Measurements from ENCODE around the gene LRWD1. TPM values are rescaled to one million over a fixed set of nuclear protein-coding genes. Genes with fewer than 3 reads are reported as not detected.
"Not testable (repeated sequence)": the region's sequence is repeated elsewhere in the genome, so short reads cannot be mapped to it uniquely, and the experiment has no call there.

LRWD1 gene
- total and polyA plus RNA-seq, 2 of the 4 experiments (the other 2 are of a cell fraction), result 20.3 to 27.2 TPM

DNA sequence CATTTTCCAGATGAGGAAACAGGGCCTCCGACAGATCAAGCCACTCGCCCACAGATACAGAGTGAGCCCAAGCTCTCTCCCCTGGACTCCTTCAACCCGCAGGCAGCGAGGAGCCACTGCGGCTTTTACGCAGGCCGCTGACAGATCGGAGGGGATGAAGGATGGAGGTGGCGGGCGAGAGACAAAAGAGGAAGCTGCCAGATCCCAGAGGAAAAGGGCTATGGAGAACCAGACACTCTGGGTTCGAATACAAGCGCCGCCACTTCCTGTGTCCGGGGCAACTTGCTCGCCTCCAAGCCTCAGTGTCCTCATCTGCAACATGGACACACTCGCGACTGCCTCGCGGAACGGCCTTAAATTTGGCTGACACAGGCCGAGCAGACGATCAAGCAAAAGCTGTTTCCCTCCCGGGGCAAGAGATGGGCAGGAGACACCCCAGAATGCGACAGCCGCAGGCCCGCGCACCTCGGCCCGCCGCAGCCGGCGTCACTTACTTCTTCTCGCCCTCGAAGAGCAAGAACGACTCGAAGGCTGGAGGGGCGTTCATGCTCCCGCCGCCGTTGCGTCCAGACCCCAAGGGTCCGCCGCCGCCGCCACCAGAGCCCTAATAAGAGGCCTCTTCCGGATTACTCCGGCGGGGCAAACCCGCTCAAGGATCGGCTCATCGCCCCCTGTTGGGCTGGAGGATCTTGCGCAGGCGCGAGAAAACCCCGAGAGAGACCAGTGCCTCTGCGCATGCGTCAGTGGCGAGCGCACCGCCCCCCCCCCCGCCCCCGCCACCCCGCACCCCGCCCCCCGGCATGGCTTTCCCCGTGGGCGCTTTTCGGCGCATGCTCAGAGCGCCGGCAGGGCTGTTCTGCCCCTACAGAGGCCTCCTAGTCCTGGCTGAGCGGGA lies 13.8 kb downstream of the LRWD1 start, which contains the start of gene POLR2J:
POLR2J (minus strand) TSS at position 609 of the 895 bp plus-strand sequence; CDS start at position 547, 62 bp downstream.
- TF ChIP-seq, protein P1, sequence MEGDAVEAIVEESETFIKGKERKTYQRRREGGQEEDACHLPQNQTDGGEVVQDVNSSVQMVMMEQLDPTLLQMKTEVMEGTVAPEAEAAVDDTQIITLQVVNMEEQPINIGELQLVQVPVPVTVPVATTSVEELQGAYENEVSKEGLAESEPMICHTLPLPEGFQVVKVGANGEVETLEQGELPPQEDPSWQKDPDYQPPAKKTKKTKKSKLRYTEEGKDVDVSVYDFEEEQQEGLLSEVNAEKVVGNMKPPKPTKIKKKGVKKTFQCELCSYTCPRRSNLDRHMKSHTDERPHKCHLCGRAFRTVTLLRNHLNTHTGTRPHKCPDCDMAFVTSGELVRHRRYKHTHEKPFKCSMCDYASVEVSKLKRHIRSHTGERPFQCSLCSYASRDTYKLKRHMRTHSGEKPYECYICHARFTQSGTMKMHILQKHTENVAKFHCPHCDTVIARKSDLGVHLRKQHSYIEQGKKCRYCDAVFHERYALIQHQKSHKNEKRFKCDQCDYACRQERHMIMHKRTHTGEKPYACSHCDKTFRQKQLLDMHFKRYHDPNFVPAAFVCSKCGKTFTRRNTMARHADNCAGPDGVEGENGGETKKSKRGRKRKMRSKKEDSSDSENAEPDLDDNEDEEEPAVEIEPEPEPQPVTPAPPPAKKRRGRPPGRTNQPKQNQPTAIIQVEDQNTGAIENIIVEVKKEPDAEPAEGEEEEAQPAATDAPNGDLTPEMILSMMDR (conservative IDR thresholded peaks at IDR 0.05; ENCODE audit: low read depth, low read length), result peak; percentile 40
- peak; percentile 45; the same call in 1 of the 2 replicates for TF ChIP-seq POLR2A (IDR thresholded peaks at IDR 0.05; ENCODE audit: low read depth, low read length)
- H3K9me1 ChIP-seq (ENCODE audit: insufficient read depth, low read length); H3K4ac ChIP-seq (ENCODE audit: low read depth, low read length); H3K79me1 ChIP-seq (ENCODE audit: low read depth in 1 of 2, low read length in 2 of 2); H3K14ac ChIP-seq (replicated peaks; ENCODE audit: low read depth, low read length); H3K4me1 ChIP-seq (ENCODE audit: control insufficient read depth, insufficient read depth, low read length); BruUV-seq (replicated peaks); dilution Hi-C loops (cut with HindIII; ENCODE audit: low sequenced_read_pairs, unreplicated experiment); in situ Hi-C loops (cut with MboI; ENCODE audit: low sequenced_read_pairs); H4K91ac ChIP-seq (ENCODE audit: insufficient read depth, low read depth, low read length); H4K20me1 ChIP-seq (ENCODE audit: insufficient read depth, low read length); H3K9ac ChIP-seq (ENCODE audit: low read depth, low read length); H4K8ac ChIP-seq (ENCODE audit: low read depth in 2 of 2, low read length in 2 of 2); H2AK5ac ChIP-seq (ENCODE audit: low read depth, low read length); H2BK15ac ChIP-seq (ENCODE audit: low read depth, low read length); H2AK9ac ChIP-seq (replicated peaks; ENCODE audit: low read depth, low read length, poor library complexity); H2BK120ac ChIP-seq (ENCODE audit: low read depth, low read length); CTCF ChIA-PET; H3K18ac ChIP-seq (ENCODE audit: low read depth, low read length); H2AFZ ChIP-seq (replicated peaks; ENCODE audit: low read length, poor library complexity); H3K36me3 ChIP-seq (ENCODE audit: control insufficient read depth, insufficient read depth, low read length); intact Hi-C loops (cut with micrococcal nuclease); H4K5ac ChIP-seq (ENCODE audit: low read depth, low read length); H3K56ac ChIP-seq (ENCODE audit: extremely low read depth, insufficient read depth, low read length); H3K27me3 ChIP-seq (ENCODE audit: control insufficient read depth, insufficient read depth, low read length); H3K23ac ChIP-seq (ENCODE audit: low read depth, low read length); POLR2A ChIA-PET (ENCODE audit: unreplicated experiment); H2BK20ac ChIP-seq (ENCODE audit: low read depth, low read length); H2BK5ac ChIP-seq (ENCODE audit: low read depth, low read length, poor library complexity, severe bottlenecking); H3K9me3 ChIP-seq (ENCODE audit: control insufficient read depth, insufficient read depth, low read length): not testable (repeated sequence)
- peak within 1 kb of the TSS; percentile 38 for H3K4me3 ChIP-seq (ENCODE audit: insufficient read depth, low read depth, low read length)
- DNase-seq (peak; percentile 76), ATAC-seq (ENCODE audit: low read depth) (peak; percentile 95)
- 0% methylated on average over 13 of the region's 72 CpGs; no CpG with 5 or more reads in 1 of the 2 experiments for WGBS, 2 experiments (ENCODE audit: extremely low coverage in 2 of 2, insufficient read length in 1 of 2)
- peak within 1 kb of the TSS; percentile 29; the same call in 1 of the 2 replicates for H3K27ac ChIP-seq (ENCODE audit: insufficient read depth, low read length)
- H3K4me2 ChIP-seq (ENCODE audit: low read depth, low read length), result 0 out of 2 replicates have a peak within 1 kb of the TSS, but pooled peaks have one; percentile 33

DNA sequence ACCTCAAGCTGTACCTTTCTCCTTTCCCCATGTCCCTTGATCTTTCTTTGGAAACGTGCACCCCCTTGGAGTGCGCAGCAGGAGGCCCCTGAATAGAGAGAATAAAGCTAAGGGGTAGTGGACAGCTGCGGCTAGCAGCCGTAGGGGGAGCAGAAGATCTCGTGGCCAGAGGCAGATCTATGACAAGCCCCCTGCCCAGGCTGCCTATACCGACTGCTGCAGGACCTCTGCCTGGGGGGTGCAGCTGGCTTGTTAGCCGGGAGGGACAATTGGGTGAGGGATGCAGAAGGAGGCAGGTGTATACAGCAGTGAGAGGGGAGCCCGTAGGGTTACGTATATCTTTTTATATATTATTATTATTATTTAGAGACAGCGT lies 14.4 kb downstream of the LRWD1 start:
- H4K20me1 ChIP-seq (ENCODE audit: insufficient read depth, low read length); H3K79me1 ChIP-seq (ENCODE audit: low read depth in 1 of 2, low read length in 2 of 2); H2BK120ac ChIP-seq (ENCODE audit: low read depth, low read length); H3K4me3 ChIP-seq (ENCODE audit: insufficient read depth, low read depth, low read length); H3K27me3 ChIP-seq (ENCODE audit: control insufficient read depth, insufficient read depth, low read length); H3K4me1 ChIP-seq (ENCODE audit: control insufficient read depth, insufficient read depth, low read length); H3K14ac ChIP-seq (replicated peaks; ENCODE audit: low read depth, low read length); POLR2A ChIA-PET (ENCODE audit: unreplicated experiment); H2BK20ac ChIP-seq (ENCODE audit: low read depth, low read length); H2AK5ac ChIP-seq (ENCODE audit: low read depth, low read length); DNase-seq; CTCF ChIA-PET; H3K18ac ChIP-seq (ENCODE audit: low read depth, low read length); intact Hi-C loops (cut with micrococcal nuclease); H3K56ac ChIP-seq (ENCODE audit: extremely low read depth, insufficient read depth, low read length); H3K36me3 ChIP-seq (ENCODE audit: control insufficient read depth, insufficient read depth, low read length); H2AK9ac ChIP-seq (replicated peaks; ENCODE audit: low read depth, low read length, poor library complexity); H4K5ac ChIP-seq (ENCODE audit: low read depth, low read length); BruUV-seq (replicated peaks); H2BK15ac ChIP-seq (ENCODE audit: low read depth, low read length); H3K9ac ChIP-seq (ENCODE audit: low read depth, low read length); H3K9me1 ChIP-seq (ENCODE audit: insufficient read depth, low read length); H3K23ac ChIP-seq (ENCODE audit: low read depth, low read length); H2AFZ ChIP-seq (replicated peaks; ENCODE audit: low read length, poor library complexity); H4K91ac ChIP-seq (ENCODE audit: insufficient read depth, low read depth, low read length); H3K9me3 ChIP-seq (ENCODE audit: control insufficient read depth, insufficient read depth, low read length); H2BK5ac ChIP-seq (ENCODE audit: low read depth, low read length, poor library complexity, severe bottlenecking); dilution Hi-C loops (cut with HindIII; ENCODE audit: low sequenced_read_pairs, unreplicated experiment); H4K8ac ChIP-seq (ENCODE audit: low read depth in 2 of 2, low read length in 2 of 2); in situ Hi-C loops (cut with MboI; ENCODE audit: low sequenced_read_pairs); H3K4ac ChIP-seq (ENCODE audit: low read depth, low read length): not testable (repeated sequence)
- WGBS, 2 experiments (ENCODE audit: extremely low coverage in 2 of 2, insufficient read length in 1 of 2), result no CpG with 5 or more reads among the region's 10 CpGs
- 0 out of 2 replicates have a peak overlapping the region, but pooled peaks have one; percentile 33 for H3K4me2 ChIP-seq (ENCODE audit: low read depth, low read length)
- ATAC-seq (ENCODE audit: low read depth), result peak; percentile 3
- peak overlapping the region; percentile 29; the same call in 1 of the 2 replicates for H3K27ac ChIP-seq (ENCODE audit: insufficient read depth, low read length)

All from IMR-90 (cell line).